HT1080 (cell line): ENCODE results near the gene PKMYT1. TPM values are rescaled to one million over a fixed set of nuclear protein-coding genes. Genes with fewer than 3 reads are reported as not detected.

Source experiments
- DNase-seq: peaks from one replicate; pipeline ENCODE4 v3.0.0-alpha.2; 2015; ENCODE audit warnings: low read depth
- total RNA-seq: library from RNA; depleted of rRNA; stranded (reverse); fragments of >200 nt; shearing (Covaris generic); gene quantifications from 2 replicates; pipeline ENCODE4 v1.2.3, GENCODE V29; 2014

Gene PKMYT1
- total RNA-seq, 1 experiment from 2014 or later: 46.9 TPM

- DNase-seq: peak; percentile 59
These were observed 39.5 kb upstream of the PKMYT1 start for GRCh38 chr16:3019594-3020246.

- no peak for DNase-seq
These were observed 37.7 kb upstream of the PKMYT1 start, which contains the start of gene CLDN6 for GRCh38 chr16:3017794-3018506. CLDN6 (minus strand) TSS chr16:3018183; CDS start chr16:3016021, 2,162 bp downstream.

GRCh38 chr16:3017344-3017743 is 37.1 kb upstream of the PKMYT1 start:
- no peak for DNase-seq

GRCh38 chr16:3015865-3016521 is 35.7 kb upstream of the PKMYT1 start:
- DNase-seq: no peak

GRCh38 chr16:3014971-3015370 is 34.7 kb upstream of the PKMYT1 start:
- no peak for DNase-seq

GRCh38 chr16:3013998-3014690 is 33.9 kb upstream of the PKMYT1 start:
- no peak for DNase-seq

GRCh38 chr16:3013491-3013951 is 33.3 kb upstream of the PKMYT1 start:
- DNase-seq: no peak

- DNase-seq: peak; percentile 16
These were observed 32.7 kb upstream of the PKMYT1 start, which contains the start of gene CLDN9 for GRCh38 chr16:3012828-3013420. CLDN9 (plus strand) TSS chr16:3012923; CDS start chr16:3013363, 440 bp downstream.

- DNase-seq: no peak
These were observed 32.0 kb upstream of the PKMYT1 start for GRCh38 chr16:3012246-3012645.

- no peak for DNase-seq
These were observed 30.3 kb upstream of the PKMYT1 start for GRCh38 chr16:3010510-3010909.

- no peak for DNase-seq
These were observed 29.5 kb upstream of the PKMYT1 start for GRCh38 chr16:3009568-3010390.

GRCh38 chr16:3008690-3009037 is 28.4 kb upstream of the PKMYT1 start:
- DNase-seq: no peak

GRCh38 chr16:3007957-3008689 is 27.9 kb upstream of the PKMYT1 start:
- no peak for DNase-seq

GRCh38 chr16:3007059-3007956 is 27.1 kb upstream of the PKMYT1 start:
- DNase-seq: no peak

- no peak for DNase-seq
These were observed 24.6 kb upstream of the PKMYT1 start for GRCh38 chr16:3004781-3005284.

GRCh38 chr16:3004319-3004718 is 24.1 kb upstream of the PKMYT1 start:
- no peak for DNase-seq

GRCh38 chr16:3003582-3004270 is 23.5 kb upstream of the PKMYT1 start:
- DNase-seq: peak; percentile 99

GRCh38 chr16:3001316-3001715 is 21.1 kb upstream of the PKMYT1 start:
- no peak for DNase-seq
